B cell (primary cell): ENCODE data around the gene ITGB1. TPM values are rescaled to one million over a fixed set of nuclear protein-coding genes. Genes with fewer than 3 reads are reported as not detected.

ENCODE experiments used
- ATAC-seq: fragments of 200-7000 bp; cut with Tn5 transposase; one replicate; pipeline ENCODE4 v1.10.0; 2021; ENCODE audit warnings: low read depth, mild to moderate bottlenecking, moderate number of reproducible peaks, moderate library complexity
- CTCF ChIA-PET: fragments of 350-600 bp; sonication (Branson Sonifier 250); formaldehyde crosslinking; loops from one replicate; lab custom pipeline; 2021; ENCODE audit warnings: antibody characterized with exemption, inconsistent platforms; lab: Charles Lee
- POLR2A ChIA-PET: fragments of 350-600 bp; sonication (Branson Sonifier 250); formaldehyde crosslinking; loops from one replicate; lab custom pipeline; 2021; ENCODE audit warnings: antibody characterized with exemption; lab: Charles Lee
- DNase-seq: peaks from one replicate; pipeline ENCODE4 v3.0.0; 2013
- H2AFZ ChIP-seq: 2 replicates; pipeline ENCODE4 v1.6.1; 2012; ENCODE audit warnings: mild to moderate bottlenecking, low read depth, low read length; ENCODE audit not compliant: insufficient read depth, poor library complexity, severe bottlenecking
- H3K27ac ChIP-seq, 2 donors: 1 replicate in 1 of 2; 2 replicates in 1 of 2; pipeline ENCODE4 v1.5.1; 2012 to 2013; ENCODE audit warnings: low read length in 2 of 2, mild to moderate bottlenecking in 2 of 2, moderate library complexity in 1 of 2
- H3K27me3 ChIP-seq, 4 experiments: fragments of 200-600 bp in 1 of 4; sonication (generic) in 1 of 4; replicated peaks in 1 of 4; 1 replicate in 2 of 4; 2 replicates in 2 of 4; pipeline versions ENCODE4 v1.6.1 to v1.7.0; 2013 to 2016; ENCODE audit warnings: low read length in 3 of 4, mild to moderate bottlenecking in 2 of 4, mixed read lengths in 1 of 4, moderate library complexity in 1 of 4; ENCODE audit not compliant: insufficient read depth in 4 of 4, control insufficient read depth in 3 of 4; ENCODE audit errors: control extremely low read depth in 1 of 4
- H3K36me3 ChIP-seq, 2 experiments: replicated peaks in 1 of 2; 1 replicate in 1 of 2; 2 replicates in 1 of 2; pipeline versions ENCODE4 v1.6.1 to v1.7.1; 2013; ENCODE audit warnings: low read length in 1 of 2; ENCODE audit not compliant: insufficient read depth in 2 of 2, control insufficient read depth in 1 of 2; ENCODE audit errors: control extremely low read depth in 1 of 2, extremely low read depth in 1 of 2
- H3K4me1 ChIP-seq, 2 donors: fragments of 200-600 bp in 1 of 2; sonication (generic) in 1 of 2; 1 replicate in 1 of 2; 2 replicates in 1 of 2; pipeline versions ENCODE4 v1.5.1 to v1.6.1; 2013 to 2017; ENCODE audit warnings: low read length in 2 of 2; ENCODE audit not compliant: control insufficient read depth in 2 of 2, insufficient read depth in 2 of 2
- H3K4me2 ChIP-seq: replicated peaks from 2 replicates; pipeline ENCODE3; 2012; ENCODE audit warnings: mild to moderate bottlenecking, low read depth, low read length; ENCODE audit not compliant: poor library complexity, severe bottlenecking
- H3K4me3 ChIP-seq, 5 experiments: fragments of 200-600 bp in 1 of 5; sonication (generic) in 1 of 5; 1 replicate in 3 of 5; 2 replicates in 2 of 5; pipeline versions ENCODE4 v1.5.1 to v1.7.0; 2011 to 2016; ENCODE audit warnings: low read length in 4 of 5, mild to moderate bottlenecking in 4 of 5, low read depth in 2 of 5, control low read depth in 1 of 5, moderate library complexity in 1 of 5; ENCODE audit not compliant: insufficient read depth in 1 of 5; ENCODE audit errors: control extremely low read depth in 1 of 5, extremely low read depth in 1 of 5
- H3K79me2 ChIP-seq: fragments of 200-600 bp; sonication (generic); one replicate; pipeline ENCODE4 v1.6.0; 2016; ENCODE audit warnings: low read length; ENCODE audit not compliant: control insufficient read depth, insufficient read depth
- H3K9ac ChIP-seq: fragments of 200-600 bp; sonication (generic); 2 replicates; pipeline ENCODE4 v1.6.1; 2017; ENCODE audit warnings: mild to moderate bottlenecking, low read length, moderate library complexity
- H3K9me3 ChIP-seq, 3 donors: one replicate each; pipeline versions ENCODE4 v1.6.1 to v1.7.1; 2013; ENCODE audit warnings: low read length in 2 of 3; ENCODE audit not compliant: control insufficient read depth in 2 of 3, insufficient read depth in 1 of 3; ENCODE audit errors: control extremely low read depth in 1 of 3
- H4K20me1 ChIP-seq: 2 replicates; pipeline ENCODE4 v1.6.0; 2012; ENCODE audit warnings: mild to moderate bottlenecking, low read length; ENCODE audit not compliant: insufficient read depth, control insufficient read depth, poor library complexity, severe bottlenecking
- H3K27ac Mint-ChIP-seq: one replicate; pipeline ENCODE4 v1.8.0; 2021; ENCODE audit warnings: mixed read lengths
- H3K27me3 Mint-ChIP-seq: one replicate; pipeline ENCODE4 v1.8.0; 2021; ENCODE audit warnings: mixed read lengths
- H3K4me1 Mint-ChIP-seq: one replicate; pipeline ENCODE4 v1.8.0; 2021; ENCODE audit warnings: mixed read lengths
- H3K4me3 Mint-ChIP-seq: one replicate; pipeline ENCODE4 v1.8.0; 2021; ENCODE audit warnings: mixed read lengths
- H3K9me3 Mint-ChIP-seq: one replicate; pipeline ENCODE4 v1.8.0; 2022; ENCODE audit warnings: mixed read lengths; ENCODE audit not compliant: insufficient read depth
- EZH2 ChIP-seq: IDR thresholded peaks from 2 replicates; pipeline ENCODE4 v1.6.1; 2012; ENCODE audit warnings: borderline replicate concordance, low read depth, mild to moderate bottlenecking, moderate library complexity, low read length; ENCODE audit not compliant: insufficient read depth, poor library complexity, severe bottlenecking
- WGBS: methylation state at CpG from one replicate; pipeline ENCODE4 v1.1.5; 2013; ENCODE audit warnings: missing lambda C conversion rate; ENCODE audit not compliant: insufficient coverage; 5-methylcytosine and 5-hydroxymethylcytosine counted together
- intact Hi-C: fragments of 100-400 bp; cut with micrococcal nuclease; formaldehyde crosslinking; loops from one replicate; pipeline ENCODE4 v1.10.0; 2022
- polyA plus RNA-seq: library from polyadenylated mRNA; depleted of rRNA; stranded (reverse); fragments of >200 nt; gene quantifications from 2 replicates; pipeline ENCODE4 v1.2.3, GENCODE V29; 2012
- total RNA-seq, 2 donors: library from RNA; stranded (reverse); fragments of 120-200 nt in 1 of 2; gene quantifications; 1 replicate in 1 of 2; 2 replicates in 1 of 2; pipeline versions ENCODE4 v1.2.3 to v1.2.4, GENCODE V29; 2013 to 2022
- TF ChIP-seq, protein P1 (sequence below): fragments of 200-600 bp; IDR thresholded peaks from one replicate; pipeline ENCODE4 v1.8.0; 2022; ENCODE audit warnings: antibody characterized with exemption, mild to moderate bottlenecking

Gene ITGB1
- total and polyA plus RNA-seq, 2 donors (not counting 1 experiment from before 2014, with no cell fraction given): 30.8 to 128 TPM

GRCh38 chr10:32909456-32909855 is 48.6 kb downstream of the ITGB1 start:
- H3K27ac Mint-ChIP-seq: no peak overlapping the region

DNA sequence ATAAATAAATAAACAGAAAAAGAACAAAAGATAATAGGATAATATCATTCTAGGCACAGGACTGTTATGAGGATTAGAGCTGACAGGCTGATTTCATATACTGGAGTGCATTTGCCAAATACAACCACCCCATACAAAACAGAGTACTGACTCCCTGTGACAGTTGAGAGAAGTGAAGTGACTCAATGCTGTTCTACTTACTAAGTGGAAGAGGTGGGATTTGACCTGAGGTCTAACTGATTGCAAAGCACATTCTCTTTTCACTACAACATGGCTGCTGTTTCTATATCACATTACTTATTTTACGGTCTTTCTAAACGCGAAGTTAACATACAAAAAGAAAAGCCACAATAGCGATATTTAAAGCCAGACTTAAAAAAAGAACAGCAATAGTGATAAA is 51.4 kb downstream of the ITGB1 start:
- DNase-seq: no peak
- no peaks in the 10 kb centered on the region for H3K27me3 Mint-ChIP-seq
- H3K4me3 Mint-ChIP-seq: no peak overlapping the region
- no peaks in the 10 kb centered on the region for H3K9me3 Mint-ChIP-seq
- H3K36me3 ChIP-seq: peaks cover 3 to 52% of the 10 kb centered on the region in 2 experiments
- no peak overlapping the region for H2AFZ ChIP-seq
- H3K27me3 ChIP-seq: no peaks in the 10 kb centered on the region
- no peak overlapping the region for H3K27ac Mint-ChIP-seq
- no peak for TF ChIP-seq EZH2
- TF ChIP-seq, protein P1, sequence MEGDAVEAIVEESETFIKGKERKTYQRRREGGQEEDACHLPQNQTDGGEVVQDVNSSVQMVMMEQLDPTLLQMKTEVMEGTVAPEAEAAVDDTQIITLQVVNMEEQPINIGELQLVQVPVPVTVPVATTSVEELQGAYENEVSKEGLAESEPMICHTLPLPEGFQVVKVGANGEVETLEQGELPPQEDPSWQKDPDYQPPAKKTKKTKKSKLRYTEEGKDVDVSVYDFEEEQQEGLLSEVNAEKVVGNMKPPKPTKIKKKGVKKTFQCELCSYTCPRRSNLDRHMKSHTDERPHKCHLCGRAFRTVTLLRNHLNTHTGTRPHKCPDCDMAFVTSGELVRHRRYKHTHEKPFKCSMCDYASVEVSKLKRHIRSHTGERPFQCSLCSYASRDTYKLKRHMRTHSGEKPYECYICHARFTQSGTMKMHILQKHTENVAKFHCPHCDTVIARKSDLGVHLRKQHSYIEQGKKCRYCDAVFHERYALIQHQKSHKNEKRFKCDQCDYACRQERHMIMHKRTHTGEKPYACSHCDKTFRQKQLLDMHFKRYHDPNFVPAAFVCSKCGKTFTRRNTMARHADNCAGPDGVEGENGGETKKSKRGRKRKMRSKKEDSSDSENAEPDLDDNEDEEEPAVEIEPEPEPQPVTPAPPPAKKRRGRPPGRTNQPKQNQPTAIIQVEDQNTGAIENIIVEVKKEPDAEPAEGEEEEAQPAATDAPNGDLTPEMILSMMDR: no peak
- no peak for ATAC-seq
- ChIA-PET CTCF (no interaction called here), POLR2A (no interaction called here)
- no peaks in the 10 kb centered on the region for H3K4me1 ChIP-seq
- no peaks in the 10 kb centered on the region for H3K79me2 ChIP-seq
- 100% methylated on average over 1 of the region's 4 CpGs for WGBS
- H3K4me1 Mint-ChIP-seq: no peaks in the 10 kb centered on the region
- H3K9me3 ChIP-seq: no peaks in the 10 kb centered on the region
- H3K4me3 ChIP-seq: no peak overlapping the region
- no peak overlapping the region for H3K9ac ChIP-seq
- no peak overlapping the region for H3K4me2 ChIP-seq
- intact Hi-C loops: no loop called here
- H4K20me1 ChIP-seq: no peaks in the 10 kb centered on the region
- no peak overlapping the region for H3K27ac ChIP-seq

More at GRCh38 chr10:32909456-32909855, 48.6 kb downstream of the ITGB1 start:
- peaks cover 5 to 54% of the 10 kb centered on the region in 2 experiments for H3K36me3 ChIP-seq
- no peak overlapping the region for H3K4me2 ChIP-seq
- H3K27me3 Mint-ChIP-seq: no peaks in the 10 kb centered on the region
- TF ChIP-seq, protein P1: no peak
- no peak for TF ChIP-seq EZH2
- H3K79me2 ChIP-seq: no peaks in the 10 kb centered on the region
- H3K27ac ChIP-seq: no peak overlapping the region
- POLR2A ChIA-PET: interaction anchor here (0.6 kb wide), 1 partner anchor 22 kb away, joined by 4 read pairs; no protein-coding TSS in a partner anchor
- H3K27me3 ChIP-seq: no peaks in the 10 kb centered on the region
- ATAC-seq (no peak), DNase-seq (no peak)
- no peak overlapping the region for H3K9ac ChIP-seq
- no peak overlapping the region for H3K4me3 ChIP-seq
- H3K9me3 Mint-ChIP-seq: no peaks in the 10 kb centered on the region
- intact Hi-C loops: no loop called here
- H3K9me3 ChIP-seq: no peaks in the 10 kb centered on the region
- H3K4me1 Mint-ChIP-seq: no peaks in the 10 kb centered on the region
- no peak overlapping the region for H2AFZ ChIP-seq
- whole genome bisulfite sequencing: no CpG with 5 or more reads among the region's 1 CpG
- H3K4me3 Mint-ChIP-seq: no peak overlapping the region
- H4K20me1 ChIP-seq: no peaks in the 10 kb centered on the region
- CTCF ChIA-PET: interaction anchor here (1.2 kb wide), 1 partner anchor 99 kb away, joined by 4 read pairs; no protein-coding TSS in a partner anchor
- no peaks in the 10 kb centered on the region for H3K4me1 ChIP-seq
